Measurements from ENCODE around the gene TRAPPC6A.
A peak's percentile ranks its signal among the peaks of the same experiment; 100 is the strongest.

TRAPPC6A gene

GRCh38 chr19:45161738-45162607 lies 16.1 kb downstream of the TRAPPC6A start:
- DNase-seq, result no peak

- DNase-seq, result no peak
Measured at GRCh38 chr19:45160870-45161737, 16.9 kb downstream of the TRAPPC6A start, which contains the start of gene NKPD1. TSS of gene NKPD1 (minus strand) at chr19:45160982. CDS start at chr19:45160150, 832 bp downstream.

GRCh38 chr19:45159971-45160324 lies 18.1 kb downstream of the TRAPPC6A start:
- no peak for DNase-seq

GRCh38 chr19:45159210-45159970 lies 18.6 kb downstream of the TRAPPC6A start:
- DNase-seq, result no peak

GRCh38 chr19:45158503-45159209 lies 19.4 kb downstream of the TRAPPC6A start:
- DNase-seq, result no peak

- DNase-seq, result no peak
Measured at GRCh38 chr19:45156751-45157150, 21.3 kb downstream of the TRAPPC6A start.

- no peak for DNase-seq
Measured at GRCh38 chr19:45156011-45156630, 21.9 kb downstream of the TRAPPC6A start.

- DNase-seq, result no peak
Measured at GRCh38 chr19:45154064-45154827, 23.8 kb downstream of the TRAPPC6A start.

- peak; percentile 23 for DNase-seq
Measured at GRCh38 chr19:45153339-45154063, 24.5 kb downstream of the TRAPPC6A start.

- DNase-seq, result peak; percentile 48
Measured at GRCh38 chr19:45152504-45153338, 25.3 kb downstream of the TRAPPC6A start.

GRCh38 chr19:45151821-45152503 lies 26.1 kb downstream of the TRAPPC6A start:
- no peak for DNase-seq

GRCh38 chr19:45151320-45151719 lies 26.7 kb downstream of the TRAPPC6A start:
- DNase-seq, result no peak

GRCh38 chr19:45150751-45151281 lies 27.2 kb downstream of the TRAPPC6A start:
- no peak for DNase-seq

GRCh38 chr19:45150180-45150579 lies 27.9 kb downstream of the TRAPPC6A start:
- DNase-seq, result no peak

- no peak for DNase-seq
Measured at GRCh38 chr19:45149129-45149528, 28.9 kb downstream of the TRAPPC6A start.

- no peak for DNase-seq
Measured at GRCh38 chr19:45147835-45148676, 30.0 kb downstream of the TRAPPC6A start.

- no peak for DNase-seq
Measured at GRCh38 chr19:45146741-45147205, 31.3 kb downstream of the TRAPPC6A start.

All from NCI-H2029 (cell line).